Ramos (cell line): ENCODE results near the gene UBR4.

ENCODE experiments used
- in situ Hi-C: fragments of 300-500 bp; cut with MboI; formaldehyde crosslinking; loops from one replicate; pipeline ENCODE4 v1.14.3; 2022; ENCODE audit warnings: low sequenced_read_pairs; ENCODE audit not compliant: unreplicated experiment

The UBR4 gene

GRCh38 chr1:19062258-19063029, 147.6 kb downstream of the UBR4 start:
- in situ Hi-C loops, result no loop called here

GRCh38 chr1:19061798-19062197, 148.3 kb downstream of the UBR4 start:
- in situ Hi-C loops, result no loop called here

- in situ Hi-C loops, result no loop called here
Observed at GRCh38 chr1:19061343-19061742, 148.7 kb downstream of the UBR4 start.

GRCh38 chr1:19059773-19060172, 150.3 kb downstream of the UBR4 start:
- in situ Hi-C loops, result no loop called here

- in situ Hi-C loops, result no loop called here
Observed at GRCh38 chr1:19058476-19058797, 151.6 kb downstream of the UBR4 start.

GRCh38 chr1:19057784-19058475, 152.1 kb downstream of the UBR4 start:
- in situ Hi-C loops, result no loop called here

GRCh38 chr1:19057182-19057779, 152.8 kb downstream of the UBR4 start:
- in situ Hi-C loops, result no loop called here

- in situ Hi-C loops, result no loop called here
Observed at GRCh38 chr1:19055701-19056100, 154.4 kb downstream of the UBR4 start.

GRCh38 chr1:19055001-19055400, 155.1 kb downstream of the UBR4 start:
- in situ Hi-C loops, result no loop called here

- in situ Hi-C loops, result no loop called here
Observed at GRCh38 chr1:19054216-19054615, 155.8 kb downstream of the UBR4 start.

GRCh38 chr1:19053486-19053885, 156.6 kb downstream of the UBR4 start:
- in situ Hi-C loops, result no loop called here

- in situ Hi-C loops, result no loop called here
Observed at GRCh38 chr1:19049798-19050197, 160.3 kb downstream of the UBR4 start.

- in situ Hi-C loops, result no loop called here
Observed at GRCh38 chr1:19049128-19049768, 160.8 kb downstream of the UBR4 start.

- in situ Hi-C loops, result no loop called here
Observed at GRCh38 chr1:19046972-19047731, 162.9 kb downstream of the UBR4 start.

- in situ Hi-C loops, result no loop called here
Observed at GRCh38 chr1:19045898-19046880, 163.9 kb downstream of the UBR4 start.

- in situ Hi-C loops, result no loop called here
Observed at GRCh38 chr1:19044975-19045831, 164.9 kb downstream of the UBR4 start.

GRCh38 chr1:19044471-19044870, 165.6 kb downstream of the UBR4 start:
- in situ Hi-C loops, result no loop called here
